Endodermal cell (in vitro differentiated cells): ENCODE results near the gene EEFSEC. TPM values are rescaled to one million over a fixed set of nuclear protein-coding genes. Genes with fewer than 3 reads are reported as not detected.

ENCODE experiments used
- DNase-seq: peaks from one replicate; pipeline ENCODE4 v3.0.0-alpha.2; 2017
- H3K27ac ChIP-seq: 2 replicates; pipeline ENCODE4 v1.5.1; 2013; ENCODE audit warnings: mild to moderate bottlenecking, low read depth, low read length, moderate library complexity
- H3K27me3 ChIP-seq: 2 replicates; pipeline ENCODE4 v1.6.1; 2013; ENCODE audit warnings: mild to moderate bottlenecking, low read length, moderate library complexity; ENCODE audit not compliant: insufficient read depth, control insufficient read depth, poor library complexity, severe bottlenecking
- H3K36me3 ChIP-seq: 2 replicates; pipeline ENCODE4 v1.7.0; 2013; ENCODE audit warnings: mild to moderate bottlenecking, low read length, moderate library complexity; ENCODE audit not compliant: control insufficient read depth, insufficient read depth
- H3K4me1 ChIP-seq: one replicate; pipeline ENCODE4 v1.7.0; 2013; ENCODE audit warnings: low read length; ENCODE audit not compliant: control insufficient read depth, insufficient read depth
- H3K4me3 ChIP-seq: 2 replicates; pipeline ENCODE4 v1.5.1; 2013; ENCODE audit warnings: mild to moderate bottlenecking, low read length, moderate library complexity
- H3K9ac ChIP-seq: 2 replicates; pipeline ENCODE4 v1.6.1; 2013; ENCODE audit warnings: mild to moderate bottlenecking, low read length, moderate library complexity; ENCODE audit not compliant: poor library complexity, severe bottlenecking; ENCODE audit errors: extremely low read depth
- H3K9me3 ChIP-seq: 2 replicates; pipeline ENCODE4 v1.6.1; 2013; ENCODE audit warnings: mild to moderate bottlenecking, low read length, moderate library complexity; ENCODE audit not compliant: control insufficient read depth
- H3K27ac Mint-ChIP-seq: 2 replicates; pipeline ENCODE4 v1.8.0; 2020; ENCODE audit warnings: mixed read lengths
- H3K27me3 Mint-ChIP-seq: 2 replicates; pipeline ENCODE4 v1.8.0; 2021; ENCODE audit warnings: mild to moderate bottlenecking, mixed read lengths; ENCODE audit not compliant: insufficient read depth
- H3K36me3 Mint-ChIP-seq: 2 replicates; pipeline ENCODE4 v1.8.0; 2020; ENCODE audit warnings: low read depth, mixed read lengths
- H3K4me1 Mint-ChIP-seq: 2 replicates; pipeline ENCODE4 v1.8.0; 2020; ENCODE audit warnings: mixed read lengths
- H3K4me3 Mint-ChIP-seq: 2 replicates; pipeline ENCODE4 v1.8.0; 2020; ENCODE audit warnings: mild to moderate bottlenecking, moderate library complexity, mixed read lengths
- H3K9me3 Mint-ChIP-seq: 2 replicates; pipeline ENCODE4 v1.8.0; 2020; ENCODE audit warnings: mild to moderate bottlenecking, mixed read lengths
- CTCF ChIP-seq: fragments of 200-600 bp; sonication (generic); conservative IDR thresholded peaks from 2 replicates; pipeline ENCODE4 v1.5.0; 2021; ENCODE audit warnings: antibody characterized with exemption, mild to moderate bottlenecking
- WGBS, 2 experiments: methylation state at CpG; one replicate each; pipeline versions ENCODE4 v1.1.5 to v1.1.7; 2013; ENCODE audit warnings: missing lambda C conversion rate in 2 of 2, mixed read lengths in 1 of 2; ENCODE audit not compliant: insufficient coverage in 1 of 2, insufficient read length in 1 of 2; 5-methylcytosine and 5-hydroxymethylcytosine counted together
- total RNA-seq, 2 donors: library from RNA; stranded (reverse); fragmentation: NEBNext Ultra II Directional in 1 of 2; extraction: Animal tissue kit (Norgen Biotek cat#: 25700) in 1 of 2; gene quantifications; 2 replicates in 1 of 2; 3 replicates in 1 of 2; pipeline ENCODE4 v1.2.1, GENCODE V29; 2021

The EEFSEC gene
- total RNA-seq, 2 donors from 2014 or later, result 11.9 to 15.8 TPM

- TF ChIP-seq CTCF, result no peak
- Histone ChIP-seq H3K27me3 (peaks cover 97% of the 10 kb centered on the region), H3K9me3 (no peaks in the 10 kb centered on the region), H3K4me1 (no peaks in the 10 kb centered on the region), H3K9ac (no peak overlapping the region), H3K36me3 (no peaks in the 10 kb centered on the region), H3K27ac (no peak overlapping the region), H3K4me3 (no peak overlapping the region)
- H3K36me3 Mint-ChIP-seq, result no peaks in the 10 kb centered on the region
- peaks cover 3% of the 10 kb centered on the region for H3K9me3 Mint-ChIP-seq
- H3K27me3 Mint-ChIP-seq, result peaks cover 97% of the 10 kb centered on the region
- DNase-seq, result no peak
- H3K27ac Mint-ChIP-seq, result no peak overlapping the region
- peaks cover 5% of the 10 kb centered on the region for H3K4me1 Mint-ChIP-seq
- no peak overlapping the region for H3K4me3 Mint-ChIP-seq
- WGBS, 2 experiments, result 100% methylated on average over 1 of the region's 1 CpG
These were observed 292.1 kb downstream of the EEFSEC start for GRCh38 chr3:128445357-128445756.

- Histone ChIP-seq H3K9me3 (no peaks in the 10 kb centered on the region), H3K36me3 (no peaks in the 10 kb centered on the region), H3K9ac (no peak overlapping the region), H3K4me1 (no peaks in the 10 kb centered on the region), H3K27me3 (peaks cover 97% of the 10 kb centered on the region), H3K27ac (no peak overlapping the region), H3K4me3 (no peak overlapping the region)
- no peak overlapping the region for H3K27ac Mint-ChIP-seq
- H3K4me1 Mint-ChIP-seq, result peaks cover 5% of the 10 kb centered on the region
- peaks cover 97% of the 10 kb centered on the region for H3K27me3 Mint-ChIP-seq
- DNase-seq, result no peak
- peaks cover 3% of the 10 kb centered on the region for H3K9me3 Mint-ChIP-seq
- no peak overlapping the region for H3K4me3 Mint-ChIP-seq
- WGBS, 2 experiments, result 89% methylated on average over 1 of the region's 1 CpG
- no peak for TF ChIP-seq CTCF
- H3K36me3 Mint-ChIP-seq, result no peaks in the 10 kb centered on the region
These were observed 293.5 kb downstream of the EEFSEC start for GRCh38 chr3:128446821-128447220.

- 93 to 96% methylated on average over 3 of the region's 3 CpGs for WGBS, 2 experiments
These were observed 294.3 kb downstream of the EEFSEC start for GRCh38 chr3:128447561-128448013.

More at GRCh38 chr3:128447561-128448013, 294.3 kb downstream of the EEFSEC start:
- no peaks in the 10 kb centered on the region for H3K36me3 ChIP-seq
- no peak overlapping the region for H3K9ac ChIP-seq
- peaks cover 96% of the 10 kb centered on the region for H3K27me3 ChIP-seq
- no peaks in the 10 kb centered on the region for H3K36me3 Mint-ChIP-seq
- TF ChIP-seq CTCF, result no peak
- H3K9me3 Mint-ChIP-seq, result peaks cover 3% of the 10 kb centered on the region
- no peak overlapping the region for H3K4me3 Mint-ChIP-seq
- no peaks in the 10 kb centered on the region for H3K9me3 ChIP-seq
- H3K4me1 Mint-ChIP-seq, result peaks cover 5% of the 10 kb centered on the region
- DNase-seq, result no peak
- H3K27ac ChIP-seq, result no peak overlapping the region
- no peak overlapping the region for H3K27ac Mint-ChIP-seq
- no peak overlapping the region for H3K4me3 ChIP-seq
- no peaks in the 10 kb centered on the region for H3K4me1 ChIP-seq
- H3K27me3 Mint-ChIP-seq, result peaks cover 96% of the 10 kb centered on the region
